Activated CD4-positive, CD25-positive, alpha-beta regulatory T cell (primary cell): ENCODE measurements around the gene PLCB2.

Source experiments
- DNase-seq, 4 experiments: peaks; one replicate each; lab custom pipeline; 2025; lab: John Stamatoyannopoulos, UW

Gene PLCB2

GRCh38 chr15:40327457-40327856 is 19.7 kb upstream of the PLCB2 start:
- no peak for DNase-seq

- DNase-seq = no peak
Observed at GRCh38 chr15:40325700-40326099, 18.0 kb upstream of the PLCB2 start.

GRCh38 chr15:40325188-40325587 is 17.5 kb upstream of the PLCB2 start:
- no peak for DNase-seq

GRCh38 chr15:40323953-40324937 is 16.5 kb upstream of the PLCB2 start:
- no peak for DNase-seq

- DNase-seq = peak; percentile 79 to 88 (median 83)
Observed at GRCh38 chr15:40323239-40323952, 15.7 kb upstream of the PLCB2 start, which contains the start of gene INAFM2. INAFM2 (plus strand) TSS chr15:40323692; CDS start chr15:40324056, 364 bp downstream.

GRCh38 chr15:40322531-40323238 is 14.9 kb upstream of the PLCB2 start:
- no peak for DNase-seq

- DNase-seq = peak in 1 of 4 experiments; percentile 12
Observed at GRCh38 chr15:40320931-40321371, 13.2 kb upstream of the PLCB2 start.

- DNase-seq = no peak
Observed at GRCh38 chr15:40320409-40320808, 12.7 kb upstream of the PLCB2 start.

GRCh38 chr15:40317580-40317979 is 9.8 kb upstream of the PLCB2 start:
- DNase-seq = no peak

- no peak for DNase-seq
Observed at GRCh38 chr15:40316931-40317330, 9.2 kb upstream of the PLCB2 start.

GRCh38 chr15:40314723-40315276 is 7.1 kb upstream of the PLCB2 start:
- DNase-seq = no peak

- no peak for DNase-seq
Observed at GRCh38 chr15:40313531-40314398, 6.0 kb upstream of the PLCB2 start.

- no peak for DNase-seq
Observed at GRCh38 chr15:40312370-40313158, 4.8 kb upstream of the PLCB2 start.

GRCh38 chr15:40310993-40311392 is 3.3 kb upstream of the PLCB2 start:
- DNase-seq = no peak

- peak in 3 of 4 experiments; percentile 14 to 37 (median 25) for DNase-seq
Observed at GRCh38 chr15:40310001-40310959, 2.5 kb upstream of the PLCB2 start.

GRCh38 chr15:40309344-40309862 is 1.7 kb upstream of the PLCB2 start:
- no peak for DNase-seq

GRCh38 chr15:40306908-40307307 is 827 bp downstream of the PLCB2 start:
- no peak for DNase-seq

- DNase-seq = no peak
Observed at GRCh38 chr15:40306371-40306770, 1.4 kb downstream of the PLCB2 start.

GRCh38 chr15:40305281-40305680 is 2.5 kb downstream of the PLCB2 start:
- no peak for DNase-seq
